Activated T-helper 1 cell treated with anti-CD3 and anti-CD28 coated beads, Interleukin-2, amount 50 U/mL, for 16 hours (primary cell): ENCODE data around the gene SETX.

Experiments used
- DNase-seq, 2 donors: peaks; one replicate each; pipeline ENCODE4 v3.0.0-alpha.2; 2020; ENCODE audit warnings: low read depth in 1 of 2, low spot score in 1 of 2

SETX gene

GRCh38 chr9:132224645-132225044 is 130.1 kb downstream of the SETX start:
- DNase-seq: no peak

- DNase-seq: no peak
Observed at GRCh38 chr9:132221941-132222340, 132.8 kb downstream of the SETX start.

GRCh38 chr9:132218208-132218607 is 136.6 kb downstream of the SETX start:
- DNase-seq: no peak

- no peak for DNase-seq
Observed at GRCh38 chr9:132216861-132217619, 137.7 kb downstream of the SETX start.

GRCh38 chr9:132214027-132214622 is 140.7 kb downstream of the SETX start:
- DNase-seq: no peak

- DNase-seq: no peak
Observed at GRCh38 chr9:132211570-132211969, 143.2 kb downstream of the SETX start.
